ENCODE data around the gene DNAI4.

DNA sequence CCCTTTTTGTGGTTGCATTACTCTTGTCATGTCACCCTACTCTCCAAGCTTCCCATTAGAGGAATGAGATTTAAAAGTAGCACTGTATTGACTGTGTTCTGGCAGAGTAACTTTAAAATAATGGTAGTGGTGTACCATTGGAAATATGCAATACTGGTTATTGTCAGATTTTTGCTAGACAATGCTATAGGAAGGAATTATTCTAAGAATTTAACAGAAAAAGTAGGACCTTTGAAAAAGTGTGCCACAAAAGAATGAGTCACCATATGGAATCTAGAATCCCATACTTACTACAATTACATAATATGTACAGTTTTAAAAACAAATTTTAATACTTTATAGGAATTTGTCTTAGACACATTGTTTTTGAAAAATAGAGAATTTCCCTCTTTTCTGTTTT, 14.0 kb upstream of the DNAI4 start:
- TF ChIP-seq, protein P1, sequence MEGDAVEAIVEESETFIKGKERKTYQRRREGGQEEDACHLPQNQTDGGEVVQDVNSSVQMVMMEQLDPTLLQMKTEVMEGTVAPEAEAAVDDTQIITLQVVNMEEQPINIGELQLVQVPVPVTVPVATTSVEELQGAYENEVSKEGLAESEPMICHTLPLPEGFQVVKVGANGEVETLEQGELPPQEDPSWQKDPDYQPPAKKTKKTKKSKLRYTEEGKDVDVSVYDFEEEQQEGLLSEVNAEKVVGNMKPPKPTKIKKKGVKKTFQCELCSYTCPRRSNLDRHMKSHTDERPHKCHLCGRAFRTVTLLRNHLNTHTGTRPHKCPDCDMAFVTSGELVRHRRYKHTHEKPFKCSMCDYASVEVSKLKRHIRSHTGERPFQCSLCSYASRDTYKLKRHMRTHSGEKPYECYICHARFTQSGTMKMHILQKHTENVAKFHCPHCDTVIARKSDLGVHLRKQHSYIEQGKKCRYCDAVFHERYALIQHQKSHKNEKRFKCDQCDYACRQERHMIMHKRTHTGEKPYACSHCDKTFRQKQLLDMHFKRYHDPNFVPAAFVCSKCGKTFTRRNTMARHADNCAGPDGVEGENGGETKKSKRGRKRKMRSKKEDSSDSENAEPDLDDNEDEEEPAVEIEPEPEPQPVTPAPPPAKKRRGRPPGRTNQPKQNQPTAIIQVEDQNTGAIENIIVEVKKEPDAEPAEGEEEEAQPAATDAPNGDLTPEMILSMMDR (IDR thresholded peaks at IDR 0.05): no peak
- no peak for TF ChIP-seq POLR2A (IDR thresholded peaks at IDR 0.05)

Measured in Peyer's patch (tissue), 4 donors.